Fibroblast of lung (primary cell): ENCODE data around the gene TAF12.

Experiments
- EZH2 ChIP-seq: IDR thresholded peaks from 2 replicates; pipeline ENCODE4 v1.5.1; 2012; ENCODE audit warnings: low read length, control low read depth, mild to moderate bottlenecking; ENCODE audit errors: missing control alignments
- TF ChIP-seq, protein P1 (sequence below), 2 donors: IDR thresholded peaks in 1 of 2; conservative IDR thresholded peaks in 1 of 2; 1 replicate in 1 of 2; 2 replicates in 1 of 2; pipeline ENCODE4 v1.5.1; 2011 to 2012; ENCODE audit warnings: low read length in 2 of 2, control low read depth in 1 of 2, inconsistent platforms in 1 of 2, low read depth in 1 of 2, mild to moderate bottlenecking in 1 of 2

DNA sequence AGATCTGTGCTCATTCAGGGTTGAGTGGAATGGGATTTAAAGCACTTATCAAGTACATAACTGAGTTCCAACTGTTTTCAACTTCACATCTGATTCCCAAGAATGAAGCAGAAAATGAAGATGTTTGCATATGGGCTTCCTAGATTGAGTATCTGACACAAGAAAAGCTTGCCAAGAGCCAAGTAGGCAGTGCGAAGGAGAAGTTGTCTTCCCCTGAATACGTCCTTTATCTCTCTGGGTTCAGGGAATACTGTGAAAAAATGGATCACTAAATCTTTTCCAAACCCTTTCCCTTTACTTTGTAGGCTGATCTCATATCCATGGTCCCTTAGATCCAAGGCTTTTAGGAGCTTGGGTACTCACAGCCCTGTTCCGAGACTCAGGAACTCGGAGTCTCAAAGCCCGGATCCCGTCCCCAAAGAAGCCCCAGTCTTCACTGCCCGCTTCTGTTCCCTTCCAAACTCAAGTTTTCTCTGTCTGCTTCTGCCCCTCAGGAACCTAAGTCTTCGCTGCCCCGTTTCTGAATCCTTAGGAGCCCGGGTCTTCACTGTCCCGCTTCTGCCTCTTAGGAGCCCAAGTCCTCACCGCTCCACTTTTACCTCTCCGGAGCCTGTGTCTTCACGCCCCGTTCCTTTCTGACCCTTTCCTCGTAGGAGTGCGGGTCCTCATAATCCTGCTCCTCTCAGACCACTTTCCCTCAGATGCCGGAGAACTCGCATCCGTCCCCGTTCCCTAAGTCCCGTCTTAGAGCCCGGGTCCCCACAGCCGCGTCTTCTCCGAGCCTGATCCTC lies 616 bp downstream of the TAF12 start:
- TF ChIP-seq, protein P1, sequence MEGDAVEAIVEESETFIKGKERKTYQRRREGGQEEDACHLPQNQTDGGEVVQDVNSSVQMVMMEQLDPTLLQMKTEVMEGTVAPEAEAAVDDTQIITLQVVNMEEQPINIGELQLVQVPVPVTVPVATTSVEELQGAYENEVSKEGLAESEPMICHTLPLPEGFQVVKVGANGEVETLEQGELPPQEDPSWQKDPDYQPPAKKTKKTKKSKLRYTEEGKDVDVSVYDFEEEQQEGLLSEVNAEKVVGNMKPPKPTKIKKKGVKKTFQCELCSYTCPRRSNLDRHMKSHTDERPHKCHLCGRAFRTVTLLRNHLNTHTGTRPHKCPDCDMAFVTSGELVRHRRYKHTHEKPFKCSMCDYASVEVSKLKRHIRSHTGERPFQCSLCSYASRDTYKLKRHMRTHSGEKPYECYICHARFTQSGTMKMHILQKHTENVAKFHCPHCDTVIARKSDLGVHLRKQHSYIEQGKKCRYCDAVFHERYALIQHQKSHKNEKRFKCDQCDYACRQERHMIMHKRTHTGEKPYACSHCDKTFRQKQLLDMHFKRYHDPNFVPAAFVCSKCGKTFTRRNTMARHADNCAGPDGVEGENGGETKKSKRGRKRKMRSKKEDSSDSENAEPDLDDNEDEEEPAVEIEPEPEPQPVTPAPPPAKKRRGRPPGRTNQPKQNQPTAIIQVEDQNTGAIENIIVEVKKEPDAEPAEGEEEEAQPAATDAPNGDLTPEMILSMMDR (conservative IDR thresholded peaks at IDR 0.05 in 1 of 2, IDR thresholded peaks at IDR 0.05 in 1 of 2; ENCODE audit: low read depth in 1 of 2, low read length in 2 of 2): no peak
- TF ChIP-seq EZH2: no peak
